Measurements from ENCODE around the gene DHRS3.

Gene DHRS3

DNA sequence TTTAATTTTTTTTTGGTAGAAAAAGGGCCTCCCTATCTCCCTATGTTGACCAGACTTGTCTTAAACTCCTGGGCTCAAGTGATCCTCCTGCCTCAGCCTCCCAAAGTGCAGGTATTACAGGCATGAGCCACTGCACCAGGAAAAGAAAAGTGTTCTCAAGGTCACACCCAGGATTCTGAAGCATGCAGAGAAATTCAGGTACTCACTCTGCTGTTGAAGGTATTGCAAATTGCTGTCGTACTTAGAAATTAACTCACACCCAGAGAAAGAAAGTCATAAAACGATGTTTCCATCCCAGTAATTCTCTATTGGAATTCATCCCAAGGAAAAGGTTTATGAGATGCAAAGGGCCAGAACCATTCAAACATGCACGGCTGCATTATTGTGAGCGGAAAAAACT lies 73.7 kb downstream of the DHRS3 start:
- TF ChIP-seq, protein P1, sequence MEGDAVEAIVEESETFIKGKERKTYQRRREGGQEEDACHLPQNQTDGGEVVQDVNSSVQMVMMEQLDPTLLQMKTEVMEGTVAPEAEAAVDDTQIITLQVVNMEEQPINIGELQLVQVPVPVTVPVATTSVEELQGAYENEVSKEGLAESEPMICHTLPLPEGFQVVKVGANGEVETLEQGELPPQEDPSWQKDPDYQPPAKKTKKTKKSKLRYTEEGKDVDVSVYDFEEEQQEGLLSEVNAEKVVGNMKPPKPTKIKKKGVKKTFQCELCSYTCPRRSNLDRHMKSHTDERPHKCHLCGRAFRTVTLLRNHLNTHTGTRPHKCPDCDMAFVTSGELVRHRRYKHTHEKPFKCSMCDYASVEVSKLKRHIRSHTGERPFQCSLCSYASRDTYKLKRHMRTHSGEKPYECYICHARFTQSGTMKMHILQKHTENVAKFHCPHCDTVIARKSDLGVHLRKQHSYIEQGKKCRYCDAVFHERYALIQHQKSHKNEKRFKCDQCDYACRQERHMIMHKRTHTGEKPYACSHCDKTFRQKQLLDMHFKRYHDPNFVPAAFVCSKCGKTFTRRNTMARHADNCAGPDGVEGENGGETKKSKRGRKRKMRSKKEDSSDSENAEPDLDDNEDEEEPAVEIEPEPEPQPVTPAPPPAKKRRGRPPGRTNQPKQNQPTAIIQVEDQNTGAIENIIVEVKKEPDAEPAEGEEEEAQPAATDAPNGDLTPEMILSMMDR (IDR thresholded peaks at IDR 0.05; ENCODE audit: low read depth, low read length): no peak
- no peak for DNase-seq (ENCODE audit: low read depth in 2 of 2)
- H3K4me3 ChIP-seq (replicated peaks in 1 of 2; ENCODE audit: low read depth in 2 of 2, low read length in 2 of 2): no peak overlapping the region

GRCh38 chr1:12543740-12544154 lies 74.3 kb downstream of the DHRS3 start:
- H3K4me3 ChIP-seq (replicated peaks in 1 of 2; ENCODE audit: low read depth in 2 of 2, low read length in 2 of 2): no peak overlapping the region
- TF ChIP-seq, protein P1 (IDR thresholded peaks at IDR 0.05; ENCODE audit: low read depth, low read length): no peak
- DNase-seq (ENCODE audit: low read depth in 2 of 2): no peak

DNA sequence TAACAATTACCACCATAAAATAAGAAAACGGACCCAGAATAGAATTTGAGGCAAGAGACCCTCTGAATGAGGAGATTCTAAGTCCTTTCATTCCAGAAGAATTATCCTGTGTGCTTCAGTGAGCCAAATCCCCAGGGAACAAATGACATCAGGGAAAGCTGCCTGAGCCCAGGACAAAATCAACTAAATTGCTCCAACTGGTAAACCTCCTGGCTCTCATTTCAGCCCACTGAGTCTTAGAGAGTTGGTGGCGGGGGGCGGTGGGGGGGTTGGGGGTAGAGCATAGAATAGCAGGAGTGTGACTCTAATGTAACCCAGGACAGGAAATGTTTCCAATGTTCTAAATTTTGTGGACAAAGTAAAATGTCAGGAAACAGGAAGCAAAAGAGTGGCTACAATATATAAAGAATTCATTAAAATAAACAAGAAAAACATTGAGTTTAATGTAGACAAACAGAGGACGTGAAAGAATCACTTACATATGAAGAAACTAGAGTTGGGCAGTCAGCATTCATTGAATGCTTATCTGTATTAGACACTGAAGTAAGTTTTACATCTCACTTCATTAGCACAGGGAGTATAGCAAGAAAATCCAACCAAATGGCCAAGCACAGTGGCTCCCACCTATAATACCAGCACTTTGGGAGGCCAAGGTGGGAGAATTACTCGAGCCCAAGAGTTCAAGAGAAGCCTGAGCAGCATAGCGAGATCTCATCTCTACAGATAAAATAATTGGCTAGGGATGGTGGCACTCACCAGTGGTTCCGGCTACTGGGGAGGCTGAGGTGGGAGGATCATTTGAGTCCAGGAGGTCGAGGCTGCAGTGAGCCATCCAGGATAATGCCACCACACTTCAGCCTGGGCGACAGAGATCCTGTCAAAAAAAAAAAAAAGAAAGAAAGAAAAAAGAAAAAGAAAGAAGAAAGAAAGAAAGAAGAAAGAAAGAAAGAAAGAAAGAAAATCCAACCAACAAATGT lies 75.1 kb downstream of the DHRS3 start:
- TF ChIP-seq, protein P1 (IDR thresholded peaks at IDR 0.05; ENCODE audit: low read depth, low read length): no peak
- DNase-seq (ENCODE audit: low read depth in 2 of 2): no peak
- no peak overlapping the region for H3K4me3 ChIP-seq (replicated peaks in 1 of 2; ENCODE audit: low read depth in 2 of 2, low read length in 2 of 2)

- H3K4me3 ChIP-seq (replicated peaks in 1 of 2; ENCODE audit: low read depth in 2 of 2, low read length in 2 of 2): no peak overlapping the region
- no peak for DNase-seq (ENCODE audit: low read depth in 2 of 2)
- TF ChIP-seq, protein P1 (IDR thresholded peaks at IDR 0.05; ENCODE audit: low read depth, low read length): no peak
Observed at GRCh38 chr1:12542138-12542465, 75.9 kb downstream of the DHRS3 start.

DNA sequence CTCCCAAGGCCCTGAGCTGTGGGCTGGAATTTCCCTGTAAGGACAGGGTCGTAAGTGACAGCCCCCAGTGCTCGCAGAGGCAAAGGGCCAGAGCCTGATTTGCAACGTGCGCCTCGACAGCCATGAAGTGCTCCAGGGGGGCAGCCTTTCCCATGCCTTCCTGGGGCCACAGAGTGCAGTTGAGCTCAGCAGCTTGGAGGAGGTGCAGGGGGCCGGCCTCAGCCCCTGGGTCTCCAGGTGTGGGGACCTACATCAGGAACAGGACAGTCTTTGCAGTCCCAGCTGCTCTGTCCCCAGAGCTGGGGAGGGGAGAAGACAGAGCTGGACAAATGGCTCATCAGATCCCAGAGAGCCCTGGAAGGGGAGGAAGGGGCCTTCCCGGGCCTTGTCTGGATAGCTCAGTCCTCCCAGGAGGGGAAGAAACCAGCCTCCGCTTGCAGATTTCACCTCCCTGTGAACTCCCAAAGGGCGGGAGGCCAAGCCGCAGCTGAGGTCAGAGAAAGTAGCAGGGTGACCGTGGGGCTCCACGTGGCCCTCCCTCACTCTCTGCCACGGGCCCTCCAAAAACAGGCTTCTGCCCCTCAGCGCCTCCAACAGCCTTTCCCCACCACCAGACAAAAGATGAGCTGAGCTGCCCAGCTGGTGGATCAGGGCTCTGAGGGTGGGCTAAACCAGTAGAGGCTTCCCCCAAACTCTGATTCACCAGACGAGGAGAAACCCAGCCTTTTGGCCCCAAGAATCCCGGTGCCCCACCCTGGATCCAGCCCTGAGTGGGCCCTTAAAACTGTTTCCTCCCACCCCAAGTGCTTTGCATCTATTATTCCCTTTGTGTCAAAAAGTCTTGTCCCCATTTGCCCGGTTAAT lies 76.5 kb downstream of the DHRS3 start:
- TF ChIP-seq, protein P1 (IDR thresholded peaks at IDR 0.05; ENCODE audit: low read depth, low read length): no peak

GRCh38 chr1:12540580-12541273 lies 77.3 kb downstream of the DHRS3 start:
- TF ChIP-seq, protein P1 (IDR thresholded peaks at IDR 0.05; ENCODE audit: low read depth, low read length): no peak
- H3K4me3 ChIP-seq (replicated peaks in 1 of 2; ENCODE audit: low read depth in 2 of 2, low read length in 2 of 2): no peak overlapping the region
- DNase-seq (ENCODE audit: low read depth in 2 of 2): no peak

More for the DNA sequence above, 76.5 kb downstream of the DHRS3 start:
- peak; percentile 71 to 76 for DNase-seq (ENCODE audit: low read depth in 2 of 2)
- no peak overlapping the region for H3K4me3 ChIP-seq (replicated peaks in 1 of 2; ENCODE audit: low read depth in 2 of 2, low read length in 2 of 2)

All from cardiac fibroblast (primary cell).